GM18867 (cell line): ENCODE measurements around the gene TBC1D7.

Experiments used
- ATAC-seq: cut with Tn5 transposase; IDR thresholded peaks from one replicate; pipeline ENCODE4 v1.9.1; 2021; ENCODE audit warnings: mild to moderate bottlenecking, moderate library complexity; ENCODE audit not compliant: unreplicated experiment

TBC1D7 gene

DNA sequence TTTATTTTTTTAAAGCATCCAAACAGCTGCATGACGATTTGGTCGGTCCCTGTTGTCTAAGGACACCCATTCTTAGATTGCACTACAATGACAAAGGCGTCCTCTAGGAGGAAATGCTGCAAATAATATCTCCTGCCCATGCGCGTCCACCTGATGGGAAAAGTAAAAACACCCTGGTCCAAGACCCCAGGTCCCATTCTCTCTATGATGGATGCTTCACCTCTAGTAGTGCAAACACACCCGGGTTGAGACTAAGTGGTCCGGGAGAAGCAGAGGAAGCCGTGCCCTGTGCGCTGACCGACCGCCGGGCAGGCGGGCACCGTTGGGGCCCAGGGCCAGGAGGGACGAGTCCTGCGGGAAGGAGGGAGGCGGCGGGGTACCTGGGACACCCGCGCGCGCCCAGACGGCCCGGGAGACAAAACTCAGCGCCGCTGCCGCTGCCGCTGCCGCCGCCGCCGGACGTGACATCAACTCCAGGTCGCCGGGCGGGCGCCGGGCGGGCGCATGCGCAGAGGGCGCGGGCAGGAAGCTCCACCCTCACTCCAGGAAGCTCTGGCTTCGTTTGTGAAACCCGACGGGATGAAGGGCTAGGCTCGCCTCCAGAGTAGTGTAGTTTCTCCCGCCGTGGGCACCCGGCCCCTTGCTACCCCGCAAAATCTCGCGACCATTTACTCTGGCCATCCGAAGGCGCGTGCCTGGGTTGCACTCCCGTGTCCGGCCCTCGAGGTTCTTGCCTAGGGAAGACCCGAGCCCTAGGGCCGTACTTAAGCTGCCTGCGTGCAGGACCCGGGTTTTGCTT is at the start of gene TBC1D7:
Gene TBC1D7, minus strand, starts transcription at position 462 of the 799 bp plus-strand sequence. CDS start 1,639 bp downstream, outside the sequence.
- ATAC-seq = peak; percentile 92

DNA sequence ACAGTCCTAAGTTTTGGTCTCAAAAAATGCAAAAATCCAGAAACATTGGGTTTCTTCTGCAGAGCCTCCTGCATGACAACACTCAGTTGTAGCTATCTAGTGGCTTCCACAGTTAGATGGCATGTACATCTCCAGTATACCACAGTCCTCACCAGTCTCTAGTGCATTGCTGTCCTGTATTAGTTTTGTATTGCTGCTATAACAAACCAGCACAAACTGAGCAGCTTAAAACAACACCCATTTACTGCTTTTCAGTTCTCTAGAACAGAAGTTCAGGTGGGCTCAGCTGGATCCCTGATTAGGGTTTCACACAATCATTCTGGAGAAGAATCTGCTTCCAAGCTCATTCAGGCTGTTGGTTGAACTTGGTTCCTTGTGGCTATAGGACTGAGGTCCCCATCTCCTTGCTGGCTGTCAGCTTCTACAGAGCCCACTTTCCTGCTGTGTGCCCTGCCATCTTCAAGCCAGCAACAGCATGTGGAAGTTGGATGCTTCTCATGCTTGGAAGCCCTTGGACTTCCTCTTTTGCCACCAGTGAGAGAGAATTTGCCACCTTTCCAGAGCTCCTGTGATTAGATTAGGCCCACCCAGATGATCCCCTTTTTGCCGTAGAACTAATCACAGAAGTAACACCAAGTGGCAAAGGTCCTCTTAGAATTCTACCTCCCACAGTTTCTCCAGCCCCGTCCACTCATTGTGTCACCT is 48.9 kb upstream of the TBC1D7 start:
- ATAC-seq = no peak

DNA sequence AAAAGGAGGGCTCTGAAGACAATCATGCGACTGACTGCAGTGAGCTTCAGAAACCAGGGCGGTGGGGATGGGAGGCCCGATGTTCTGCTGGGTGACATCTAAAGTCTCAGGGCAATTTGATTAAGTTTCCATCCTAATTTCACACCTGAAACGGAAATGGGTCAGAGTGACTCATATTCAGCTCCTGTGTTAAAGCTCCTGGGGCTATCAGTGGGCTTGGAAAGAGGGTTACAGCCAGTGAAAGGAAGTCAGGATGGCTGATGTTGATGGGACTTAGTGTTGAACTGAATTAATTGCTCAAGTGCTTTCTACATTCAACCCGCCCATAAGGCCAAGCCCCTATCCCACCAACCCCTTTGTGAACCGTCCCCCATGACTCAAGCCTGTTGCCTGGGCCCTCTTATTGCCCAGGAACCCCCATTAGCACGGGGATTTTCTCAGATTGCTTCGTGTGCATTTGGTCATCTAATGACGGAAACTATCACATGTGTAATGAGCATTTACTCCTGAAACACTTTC is 47.1 kb upstream of the TBC1D7 start:
- ATAC-seq = peak; percentile 80

DNA sequence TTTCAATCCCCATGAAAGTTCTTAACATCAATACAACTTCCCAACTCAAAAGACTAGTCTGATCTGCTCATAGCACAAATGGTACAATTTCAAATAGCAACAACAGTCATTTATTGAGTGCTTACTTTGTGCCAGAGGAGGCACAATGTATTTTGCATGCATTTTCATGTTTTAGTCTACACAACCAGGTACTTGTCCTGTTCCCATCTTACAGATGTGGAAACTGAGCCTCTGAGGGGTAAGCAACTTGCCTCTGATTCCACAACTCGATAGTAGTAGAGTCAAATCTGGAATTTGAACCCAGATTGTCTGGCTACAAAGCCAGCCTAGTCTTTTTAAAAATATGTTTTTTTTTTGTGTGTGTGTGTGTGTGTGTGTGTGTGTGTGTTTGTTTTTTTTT is 45.6 kb upstream of the TBC1D7 start:
- ATAC-seq = no peak

DNA sequence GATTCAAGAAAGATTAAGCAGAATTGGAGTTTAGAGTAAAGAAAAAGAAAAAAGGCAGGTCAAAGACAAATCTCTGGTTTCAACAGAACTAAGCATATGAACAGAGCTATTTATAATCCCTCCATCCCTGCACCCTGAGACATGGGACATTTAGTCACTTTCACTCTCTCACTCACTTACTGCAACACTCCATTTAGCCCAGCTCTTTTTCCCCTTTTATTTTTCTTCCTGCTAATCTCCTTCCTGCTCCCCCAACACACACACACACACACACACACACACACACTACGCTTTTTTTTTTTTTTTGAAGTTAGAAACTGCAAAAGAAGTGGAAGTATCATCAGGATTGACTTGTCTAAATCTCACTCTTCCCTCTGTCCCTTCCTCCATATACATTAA is 45.1 kb upstream of the TBC1D7 start:
- ATAC-seq = no peak

DNA sequence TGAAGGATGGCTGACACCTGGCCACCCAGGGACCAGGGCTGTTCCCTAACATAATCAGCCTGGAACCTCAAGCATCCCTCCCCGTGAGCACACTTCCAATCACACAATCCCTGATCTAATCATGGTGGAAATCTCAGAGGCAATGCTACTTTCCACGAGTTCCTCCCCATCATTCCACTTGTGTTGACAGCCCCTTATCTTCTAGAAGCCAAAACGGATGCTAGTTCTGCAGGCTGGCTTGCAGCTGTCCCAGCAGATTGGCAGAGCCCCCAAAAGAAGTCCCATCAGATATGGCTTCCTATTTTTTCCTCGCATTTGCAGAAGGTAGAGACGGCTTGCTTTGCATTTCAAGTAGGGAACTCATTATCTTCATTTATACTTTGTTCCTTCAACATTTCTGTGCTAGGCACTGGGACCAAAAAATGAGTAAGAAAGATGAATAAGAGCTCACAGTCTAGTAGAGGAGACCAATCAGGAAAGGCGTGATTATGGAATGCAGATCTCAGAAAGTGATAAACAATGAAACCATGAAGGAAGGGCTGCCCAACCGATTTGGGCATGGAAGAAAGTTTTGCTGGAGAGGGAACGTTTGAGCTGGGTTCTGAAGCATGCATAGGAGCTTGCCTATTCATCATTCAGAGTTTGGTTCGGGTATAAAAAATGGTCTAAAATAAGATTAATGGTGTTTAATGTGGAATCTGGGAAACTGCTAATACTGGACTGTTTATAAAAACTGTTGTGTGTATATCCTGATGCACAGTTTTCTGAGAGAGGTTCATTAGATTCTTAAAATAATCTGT is 44.6 kb upstream of the TBC1D7 start:
- no peak for ATAC-seq

DNA sequence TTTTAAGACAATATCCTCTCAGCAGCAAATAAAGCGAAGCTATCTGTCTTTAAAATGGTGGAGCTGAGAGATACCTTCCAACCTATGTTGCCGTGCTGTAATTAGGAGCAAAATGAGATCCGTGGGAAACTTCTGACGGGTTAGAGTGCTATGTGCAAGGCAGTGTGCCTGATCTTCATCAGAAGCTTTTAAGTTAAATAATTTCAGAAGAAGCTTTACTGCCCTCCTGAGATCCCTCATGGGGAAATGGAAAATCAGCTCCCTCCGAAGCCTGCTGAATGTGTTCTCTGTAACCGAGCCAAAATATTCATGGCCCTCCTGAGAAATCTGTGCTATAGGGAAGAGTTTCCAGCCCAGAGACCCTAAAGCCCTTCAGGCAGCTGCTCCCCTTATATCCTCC is 43.7 kb upstream of the TBC1D7 start:
- no peak for ATAC-seq

DNA sequence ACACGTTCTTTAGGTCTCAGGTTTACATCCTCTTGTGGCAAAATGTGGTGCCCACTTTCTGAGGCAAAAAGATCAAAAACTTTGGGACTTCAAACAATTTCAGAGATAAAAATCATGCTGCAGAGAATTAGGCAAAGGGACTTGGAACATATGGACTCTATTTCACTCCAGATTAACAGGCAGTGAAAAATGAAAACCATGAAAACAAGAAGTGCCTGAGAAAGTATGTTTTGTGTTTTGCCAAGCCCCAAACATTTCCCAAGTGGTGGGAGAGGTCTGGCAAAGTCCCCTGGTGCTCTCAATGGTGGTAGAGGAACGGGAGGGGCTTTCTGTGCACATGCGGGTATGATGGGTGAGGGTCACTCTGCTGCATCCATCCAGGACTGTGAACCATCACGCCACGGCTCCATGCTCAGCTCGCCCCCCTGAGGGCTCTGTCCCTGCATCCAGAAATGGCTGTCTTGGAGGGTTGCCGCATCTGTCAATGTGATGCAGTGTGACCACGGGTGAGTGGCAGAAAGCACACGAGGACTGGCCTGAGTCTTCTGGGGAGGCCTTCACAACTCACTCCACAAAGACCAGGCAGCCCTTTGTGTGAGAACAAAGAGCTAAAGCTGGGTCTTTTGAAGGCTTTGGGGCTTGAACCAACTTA is 43.2 kb upstream of the TBC1D7 start:
- ATAC-seq = no peak

DNA sequence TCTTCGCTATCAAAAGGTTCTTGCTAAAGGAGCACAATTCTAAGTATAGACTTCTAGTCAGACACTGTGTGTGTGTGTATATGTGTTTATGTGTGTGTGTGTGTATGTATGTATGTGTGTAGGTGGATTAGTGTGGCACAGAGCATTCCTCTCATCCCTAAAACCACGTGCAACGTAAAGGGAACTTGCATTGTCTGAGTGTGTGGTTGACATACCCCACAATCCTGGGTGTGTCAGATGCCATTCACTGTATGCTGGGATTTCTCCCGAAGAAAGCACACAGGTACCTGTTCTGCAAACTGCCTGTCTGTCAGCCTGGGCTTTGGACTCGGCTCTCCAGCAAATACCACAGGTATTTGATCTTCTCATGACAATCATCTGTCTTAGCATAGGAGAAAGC is 42.3 kb upstream of the TBC1D7 start:
- ATAC-seq = no peak

DNA sequence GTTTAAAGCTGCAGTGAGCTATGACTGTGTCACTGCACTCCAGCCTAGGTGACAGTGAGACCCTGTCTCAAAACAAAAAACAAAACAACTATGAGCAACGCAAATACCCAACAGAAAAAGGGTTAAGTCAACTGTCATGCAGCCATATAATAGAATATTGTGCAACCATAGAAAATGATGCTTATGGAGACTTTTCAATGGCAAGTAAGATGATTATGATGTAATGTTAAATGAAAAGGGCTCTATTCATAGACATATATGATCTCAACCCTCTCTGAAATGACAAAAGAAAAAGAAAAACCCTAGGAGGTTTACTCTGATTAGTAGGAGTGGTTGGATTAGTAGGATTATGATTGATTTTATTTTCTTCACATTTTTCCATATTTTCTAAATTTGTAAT is 41.3 kb upstream of the TBC1D7 start:
- no peak for ATAC-seq

DNA sequence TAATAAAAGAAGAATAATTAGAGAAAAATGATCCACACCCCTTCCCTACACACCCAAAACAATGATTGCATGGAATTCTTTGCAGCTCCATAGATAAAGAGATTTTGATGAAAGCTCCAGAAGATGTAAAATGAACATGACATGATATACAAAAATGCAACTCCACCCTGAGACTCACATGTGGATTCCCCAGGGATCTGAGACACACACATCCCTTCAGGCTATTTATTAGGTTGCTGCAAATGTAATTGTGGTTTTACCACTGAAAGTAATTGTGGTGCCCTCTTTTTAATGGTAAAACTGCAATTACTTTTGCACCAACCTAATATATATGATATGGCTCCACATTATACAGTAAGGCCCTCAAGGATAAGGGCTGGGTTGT is 40.4 kb upstream of the TBC1D7 start:
- no peak for ATAC-seq

DNA sequence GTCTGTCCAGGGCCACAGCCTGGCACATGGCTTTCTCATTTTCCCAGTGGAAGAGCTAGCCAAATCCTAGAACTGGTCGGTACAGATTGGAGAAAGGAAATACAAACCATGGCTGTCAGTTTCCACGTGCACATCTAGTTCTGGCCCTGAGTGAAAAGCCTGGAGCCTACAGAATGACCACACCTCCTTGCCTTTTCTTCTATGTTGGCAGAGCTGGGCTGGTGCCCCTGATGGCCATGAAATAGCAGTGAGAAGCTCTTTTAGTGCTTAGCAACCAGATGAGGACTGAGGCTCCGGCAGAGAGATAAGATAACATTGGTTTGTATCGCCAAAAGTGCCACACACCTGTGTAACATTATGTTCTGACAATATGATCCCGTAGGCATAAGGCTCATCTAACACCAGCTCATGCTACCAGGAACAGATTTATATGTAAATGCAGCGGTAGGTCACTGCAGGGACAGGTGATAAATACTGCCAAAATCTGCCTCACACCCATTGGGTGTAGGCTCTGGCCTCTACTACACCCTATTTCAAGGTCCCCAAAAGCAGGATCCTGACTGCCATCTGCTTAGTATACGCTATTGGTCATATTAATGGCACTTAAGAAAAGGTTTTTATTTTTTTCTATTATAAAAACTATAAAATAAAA is 39.9 kb upstream of the TBC1D7 start:
- no peak for ATAC-seq

DNA sequence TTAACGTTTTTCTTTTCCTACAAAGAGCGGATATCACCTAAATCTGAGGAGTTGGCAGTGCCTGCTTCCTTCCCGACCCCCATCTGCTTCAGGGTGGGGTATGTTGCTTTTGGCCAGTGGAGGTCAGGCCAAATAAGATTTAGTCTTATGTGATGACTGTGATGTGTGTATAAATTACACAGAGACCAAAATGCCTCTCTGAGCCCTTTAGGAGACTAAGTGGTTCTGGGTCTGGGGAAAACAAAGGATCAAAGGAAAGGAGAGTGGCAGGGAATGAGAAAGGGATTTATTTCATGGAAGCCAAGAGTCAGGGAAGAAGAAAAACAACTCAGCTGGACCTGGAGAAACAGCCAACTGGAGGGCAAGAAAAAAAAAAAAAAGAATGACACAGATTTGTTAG is 39.1 kb upstream of the TBC1D7 start:
- ATAC-seq = no peak

DNA sequence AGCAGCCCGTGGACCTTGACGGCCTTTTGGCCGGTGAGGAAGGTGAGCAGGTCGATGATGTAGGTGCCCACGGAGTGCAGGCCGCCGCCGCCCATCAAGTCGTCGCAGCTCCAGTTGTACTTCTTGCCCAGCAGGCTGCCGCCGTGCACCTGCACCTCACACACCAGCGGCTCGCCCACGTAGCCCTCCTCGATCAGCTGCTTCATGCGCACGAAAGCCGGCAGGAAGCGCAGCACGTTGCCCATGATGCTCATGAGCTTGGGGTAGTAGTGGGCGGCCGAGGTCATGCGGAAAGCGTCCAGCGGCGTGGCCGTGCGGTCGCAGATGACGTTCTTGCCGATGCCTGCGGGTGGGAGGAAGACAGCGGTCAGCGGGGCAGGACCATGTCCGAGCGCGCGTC is 37.0 kb upstream of the TBC1D7 start:
- ATAC-seq = no peak

DNA sequence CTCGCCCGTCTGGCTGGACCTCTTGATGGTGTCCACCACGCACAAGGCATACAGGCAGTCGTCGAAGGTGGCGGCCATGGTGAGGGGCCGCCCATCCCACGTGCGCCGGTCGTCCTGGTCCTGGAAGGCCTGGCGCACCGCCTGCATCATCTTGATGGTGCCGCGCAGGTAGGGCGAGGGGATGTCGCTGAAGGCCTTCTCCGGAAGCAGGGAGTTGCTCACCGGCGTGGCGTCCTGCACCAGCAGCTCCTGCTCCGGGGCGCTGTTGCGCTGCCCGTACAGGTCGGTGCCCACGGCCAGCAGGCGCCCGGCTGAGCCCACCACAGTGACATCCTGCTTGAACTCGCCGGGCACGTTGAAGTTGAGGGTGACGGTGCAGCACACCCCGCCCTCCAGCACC is 36.5 kb upstream of the TBC1D7 start:
- ATAC-seq = no peak

DNA sequence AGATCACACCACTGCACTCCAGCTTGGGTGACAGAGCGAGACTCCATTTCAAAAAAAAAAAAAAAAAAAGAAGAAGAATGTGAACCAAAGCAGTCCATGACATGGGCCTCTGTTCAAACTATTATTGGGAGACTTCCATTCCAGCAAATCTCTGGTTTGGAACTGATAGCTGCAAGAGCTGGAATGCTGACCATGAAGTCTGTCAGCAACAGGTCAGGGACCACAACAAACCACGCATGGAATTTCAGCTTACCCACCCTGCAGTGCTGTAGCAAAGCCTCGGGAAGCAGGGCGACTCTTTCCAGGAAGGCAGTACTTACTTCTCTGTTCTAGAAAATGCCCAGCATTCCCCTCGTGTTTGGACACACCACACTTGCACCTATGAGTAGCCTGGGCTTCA is 34.1 kb upstream of the TBC1D7 start:
- ATAC-seq = no peak

DNA sequence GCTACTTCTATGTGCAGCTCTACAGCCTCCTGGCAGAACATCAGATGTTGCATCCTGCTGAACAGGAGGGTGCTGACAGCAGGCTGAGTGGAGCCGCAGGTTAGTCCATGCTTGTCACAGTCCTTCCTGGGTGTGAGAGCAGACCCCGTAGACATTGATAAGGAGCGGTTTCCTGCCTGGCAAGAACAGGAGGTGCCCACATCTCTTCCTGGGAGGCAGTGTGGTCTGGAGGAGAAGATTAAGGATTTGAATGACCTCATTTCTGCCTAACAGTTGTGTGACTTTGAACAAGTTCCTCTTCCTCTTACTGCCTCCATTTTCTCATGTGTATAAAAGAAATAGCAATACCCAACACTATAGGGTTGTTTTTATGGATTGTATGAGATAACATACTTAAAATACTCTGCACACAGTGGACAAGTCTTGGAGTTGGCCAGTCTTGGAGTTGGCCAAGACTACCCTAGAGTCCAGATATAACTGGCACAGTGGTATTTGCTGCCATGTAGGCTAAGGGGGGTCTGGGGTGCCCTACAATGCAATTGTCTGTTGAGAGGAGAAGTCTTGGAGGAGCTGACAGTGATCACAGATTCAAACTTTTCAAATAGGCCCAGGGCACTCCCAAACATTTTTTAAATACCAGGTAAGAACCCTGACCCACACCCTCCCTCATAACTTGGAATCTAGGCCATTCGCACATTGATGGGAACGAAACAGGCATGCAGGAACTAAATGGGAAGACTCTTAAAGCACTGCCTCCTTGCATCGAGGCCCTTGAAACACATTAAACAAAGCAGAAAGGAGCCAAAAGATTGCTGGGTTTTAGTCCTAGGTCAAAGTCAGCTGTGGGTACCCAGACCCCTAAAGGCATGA is 32.6 kb upstream of the TBC1D7 start:
- no peak for ATAC-seq

DNA sequence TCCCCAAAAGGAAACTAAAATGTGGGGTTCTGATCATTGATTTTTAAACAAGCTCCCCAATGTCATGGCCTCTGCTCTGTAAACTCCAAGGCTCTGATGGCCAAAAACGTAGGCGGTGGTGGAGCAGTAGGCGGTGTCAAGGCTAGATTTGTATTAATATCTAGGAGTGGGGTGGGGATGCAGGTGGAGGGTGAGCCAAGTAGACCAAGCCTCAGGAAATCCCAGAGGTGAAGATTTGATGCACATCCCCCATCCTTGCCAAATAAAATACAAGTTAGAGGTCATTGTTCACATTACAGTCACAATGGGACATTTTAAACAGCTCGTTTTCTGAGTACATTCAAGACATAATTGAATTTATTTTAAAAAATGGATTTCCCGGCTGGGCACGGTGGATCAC is 30.9 kb upstream of the TBC1D7 start:
- ATAC-seq = no peak

DNA sequence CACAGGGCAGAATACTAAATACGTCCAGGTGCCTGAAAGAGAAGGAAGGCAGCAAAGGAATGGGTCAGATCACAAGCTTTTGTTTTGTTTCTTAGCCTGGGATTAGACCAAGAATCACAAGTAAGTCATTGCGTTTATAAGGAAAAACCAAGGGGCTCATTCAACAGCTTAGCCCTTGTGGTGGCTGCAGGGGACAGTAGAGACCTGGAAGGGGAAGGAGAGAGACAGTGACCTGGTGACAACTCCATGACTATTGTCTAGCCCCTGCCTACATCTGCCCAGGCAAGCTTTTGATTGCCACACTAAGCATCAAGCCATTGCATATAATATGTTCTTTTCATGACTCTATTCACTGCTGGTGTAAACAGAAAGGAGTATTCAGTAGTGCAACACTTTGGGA is 30.2 kb upstream of the TBC1D7 start:
- ATAC-seq = no peak
